Ascending aorta (tissue), 2 donors: ENCODE measurements around the gene ZBTB20. TPM values are rescaled to one million over a fixed set of nuclear protein-coding genes. Genes with fewer than 3 reads are reported as not detected.

Experiments used
- DNase-seq, 2 donors: peaks; one replicate each; pipeline ENCODE4 v3.0.0-alpha.2; 2019; ENCODE audit warnings: low spot score in 2 of 2
- H3K27ac ChIP-seq, 2 donors: fragments of 200-600 bp; sonication (generic); one replicate each; pipeline ENCODE4 v1.5.1; 2016 to 2017; ENCODE audit warnings: mild to moderate bottlenecking in 1 of 2
- H3K27me3 ChIP-seq: fragments of 200-600 bp; sonication (generic); one replicate; pipeline ENCODE4 v1.5.1; 2017
- H3K36me3 ChIP-seq, 2 donors: fragments of 200-600 bp; sonication (generic); one replicate each; pipeline ENCODE4 v1.5.1; 2016
- H3K4me1 ChIP-seq, 2 donors: fragments of 200-600 bp; sonication (generic); one replicate each; pipeline ENCODE4 v1.5.1; 2016 to 2017; ENCODE audit warnings: mild to moderate bottlenecking in 1 of 2
- H3K4me3 ChIP-seq, 2 donors: fragments of 200-600 bp; sonication (generic); one replicate each; pipeline ENCODE4 v1.5.1; 2016 to 2017; ENCODE audit warnings: mild to moderate bottlenecking in 1 of 2
- H3K9me3 ChIP-seq, 2 donors: fragments of 200-600 bp; sonication (generic); one replicate each; pipeline ENCODE4 v1.5.1; 2016
- intact Hi-C: fragments of 100-400 bp; cut with DNase I; formaldehyde crosslinking; loops from one replicate; pipeline ENCODE4 v1.15.1; 2023
- total RNA-seq: library from RNA; depleted of rRNA; stranded (reverse); fragments of >200 nt; gene quantifications from one replicate; pipeline ENCODE4 v1.1.0, GENCODE V29; 2016
- TF ChIP-seq, protein P1 (sequence below), 3 experiments: fragments of 200-600 bp in 2 of 3; fragments of 450-650 bp in 1 of 3; sonication (generic) in 2 of 3; IDR thresholded peaks; one replicate each; pipeline ENCODE4 v1.5.1; 2016 to 2019; ENCODE audit warnings: antibody characterized with exemption in 3 of 3, mild to moderate bottlenecking in 1 of 3, moderate library complexity in 1 of 3

ZBTB20 gene
- total RNA-seq, 1 donor from 2014 or later = 60.3 TPM

DNA sequence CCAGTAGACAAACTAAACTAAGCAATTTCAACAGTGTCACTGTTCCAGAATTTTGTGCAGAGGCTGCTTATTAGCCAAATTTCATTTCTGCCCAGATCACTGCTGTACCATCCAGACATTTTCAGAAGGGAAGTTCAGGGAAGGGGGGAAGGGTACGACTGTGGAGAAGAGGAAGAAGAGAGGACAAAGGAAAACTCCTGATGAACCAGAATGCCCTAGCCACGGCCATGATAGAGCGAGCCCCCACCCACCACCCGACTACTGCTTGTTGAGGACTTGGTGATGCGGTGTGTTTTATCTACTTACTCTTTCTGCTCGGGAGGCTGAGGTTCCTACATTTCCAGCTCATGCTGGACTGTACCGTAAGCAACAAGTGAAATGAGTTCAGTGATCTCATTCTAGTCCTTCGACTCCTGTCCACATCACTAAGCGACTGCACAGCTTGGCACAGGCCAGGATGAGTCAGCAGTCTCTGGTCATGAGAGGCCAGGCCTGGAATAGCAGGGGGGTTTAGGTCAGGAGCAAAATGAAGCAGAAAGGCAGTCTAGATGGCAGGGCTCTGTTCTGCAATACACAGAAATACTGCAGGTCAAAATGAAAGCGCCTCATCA, 522.4 kb downstream of the ZBTB20 start:
- H3K36me3 ChIP-seq = no peaks in the 10 kb centered on the region
- peak; percentile 96 to 97 for DNase-seq
- H3K27ac ChIP-seq = peak overlapping the region; percentile 86 to 94
- H3K9me3 ChIP-seq = no peaks in the 10 kb centered on the region
- peak overlapping the region; percentile 56 to 62 for H3K4me3 ChIP-seq
- TF ChIP-seq, protein P1, sequence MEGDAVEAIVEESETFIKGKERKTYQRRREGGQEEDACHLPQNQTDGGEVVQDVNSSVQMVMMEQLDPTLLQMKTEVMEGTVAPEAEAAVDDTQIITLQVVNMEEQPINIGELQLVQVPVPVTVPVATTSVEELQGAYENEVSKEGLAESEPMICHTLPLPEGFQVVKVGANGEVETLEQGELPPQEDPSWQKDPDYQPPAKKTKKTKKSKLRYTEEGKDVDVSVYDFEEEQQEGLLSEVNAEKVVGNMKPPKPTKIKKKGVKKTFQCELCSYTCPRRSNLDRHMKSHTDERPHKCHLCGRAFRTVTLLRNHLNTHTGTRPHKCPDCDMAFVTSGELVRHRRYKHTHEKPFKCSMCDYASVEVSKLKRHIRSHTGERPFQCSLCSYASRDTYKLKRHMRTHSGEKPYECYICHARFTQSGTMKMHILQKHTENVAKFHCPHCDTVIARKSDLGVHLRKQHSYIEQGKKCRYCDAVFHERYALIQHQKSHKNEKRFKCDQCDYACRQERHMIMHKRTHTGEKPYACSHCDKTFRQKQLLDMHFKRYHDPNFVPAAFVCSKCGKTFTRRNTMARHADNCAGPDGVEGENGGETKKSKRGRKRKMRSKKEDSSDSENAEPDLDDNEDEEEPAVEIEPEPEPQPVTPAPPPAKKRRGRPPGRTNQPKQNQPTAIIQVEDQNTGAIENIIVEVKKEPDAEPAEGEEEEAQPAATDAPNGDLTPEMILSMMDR (IDR thresholded peaks at IDR 0.05) = no peak
- peaks cover 0 to 14% of the 10 kb centered on the region in 2 donors for H3K4me1 ChIP-seq
- no peaks in the 10 kb centered on the region for H3K27me3 ChIP-seq
- intact Hi-C loops = loop anchor here (1.0 kb wide), 1 partner anchor 523 kb away; the partner anchor contains the start of gene ZBTB20

DNA sequence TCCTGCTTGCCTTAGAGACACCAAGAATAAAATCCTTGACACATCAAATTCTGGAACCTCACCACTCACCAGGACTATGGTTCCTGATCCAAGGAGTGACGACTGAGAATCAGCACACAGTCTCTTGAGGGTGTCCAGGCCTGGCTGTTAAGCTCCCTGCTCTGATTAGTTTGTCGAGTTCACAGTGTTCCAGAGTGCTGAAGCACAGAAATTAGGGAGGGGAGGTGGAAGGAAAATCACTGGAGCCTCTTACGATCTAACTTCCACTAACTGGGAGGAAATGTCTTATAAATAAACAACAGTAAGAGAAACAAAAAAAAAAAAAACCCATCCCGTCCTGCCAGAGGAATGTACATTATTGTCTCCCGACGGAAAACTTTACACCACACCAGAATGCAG, 523.0 kb downstream of the ZBTB20 start:
- H3K27me3 ChIP-seq = no peaks in the 10 kb centered on the region
- no peaks in the 10 kb centered on the region for H3K9me3 ChIP-seq
- H3K36me3 ChIP-seq = no peaks in the 10 kb centered on the region
- TF ChIP-seq, protein P1 (IDR thresholded peaks at IDR 0.05) = no peak
- peak in 1 of 2 donors; percentile 80 for DNase-seq
- peaks cover 0 to 14% of the 10 kb centered on the region in 2 donors for H3K4me1 ChIP-seq
- peak overlapping the region; percentile 56 to 62 for H3K4me3 ChIP-seq
- H3K27ac ChIP-seq = peak overlapping the region; percentile 86 to 94
- intact Hi-C loops = no loop called here

DNA sequence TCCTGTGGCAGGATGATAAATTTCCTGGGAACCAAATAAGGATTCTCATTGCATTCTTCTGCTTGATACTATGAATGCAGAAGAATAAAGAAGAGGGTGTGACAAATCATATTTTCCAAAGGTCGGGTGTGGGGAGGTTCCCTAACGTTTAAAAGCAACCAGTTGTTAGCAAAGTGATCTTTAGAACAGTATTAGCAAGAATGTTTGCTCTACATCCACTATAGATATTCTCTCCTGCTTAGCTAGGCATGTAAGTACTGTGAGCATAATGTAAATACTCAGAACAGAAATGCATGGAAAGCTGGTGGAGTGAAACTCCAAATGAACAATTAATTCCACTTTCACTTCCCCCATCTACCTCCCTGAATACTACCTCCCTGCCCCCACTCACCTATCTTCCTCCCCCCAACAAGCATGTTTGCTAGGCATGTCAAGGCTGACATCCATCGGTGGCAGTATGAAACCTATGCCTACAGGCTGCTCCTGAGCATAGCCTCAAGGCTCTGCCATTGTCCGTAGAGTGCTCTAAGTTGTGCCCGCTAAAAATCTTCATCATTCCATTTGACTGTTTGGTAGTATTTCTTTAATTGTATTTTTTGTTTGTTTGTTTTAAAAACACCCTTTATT, 523.6 kb downstream of the ZBTB20 start:
- DNase-seq = no peak
- no peaks in the 10 kb centered on the region for H3K9me3 ChIP-seq
- H3K4me1 ChIP-seq = peaks cover 0 to 14% of the 10 kb centered on the region in 2 donors
- peak overlapping the region; percentile 56 to 62 for H3K4me3 ChIP-seq
- H3K27ac ChIP-seq = peak overlapping the region; percentile 86 to 94
- intact Hi-C loops = no loop called here
- no peaks in the 10 kb centered on the region for H3K27me3 ChIP-seq
- no peaks in the 10 kb centered on the region for H3K36me3 ChIP-seq
- TF ChIP-seq, protein P1 (IDR thresholded peaks at IDR 0.05) = no peak

DNA sequence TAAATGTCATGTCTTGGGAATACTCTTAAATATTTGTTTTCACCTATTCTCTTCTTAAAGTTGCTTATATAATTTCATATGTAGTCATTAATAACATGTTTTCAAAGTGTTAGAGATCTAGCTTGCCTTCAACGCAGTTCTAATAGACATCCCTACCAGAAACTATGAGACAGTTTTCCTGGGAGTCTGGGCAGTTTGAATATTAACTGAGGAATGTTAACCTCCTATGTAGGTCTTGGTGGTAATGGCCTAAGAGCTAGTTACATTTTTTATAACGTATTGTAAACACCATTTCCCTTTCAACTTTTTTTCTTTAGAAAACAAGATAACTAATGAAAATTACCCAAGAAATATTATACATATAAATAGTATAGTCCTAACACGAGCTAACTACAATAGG, 525.1 kb downstream of the ZBTB20 start:
- intact Hi-C loops = no loop called here
- Histone ChIP-seq H3K4me3 (no peak overlapping the region), H3K9me3 (no peaks in the 10 kb centered on the region), H3K4me1 (peaks cover 0 to 14% of the 10 kb centered on the region in 2 donors), H3K36me3 (no peaks in the 10 kb centered on the region), H3K27ac (peak overlapping the region in 1 of 2 donors; percentile 40), H3K27me3 (no peaks in the 10 kb centered on the region)
- TF ChIP-seq, protein P1 (IDR thresholded peaks at IDR 0.05) = no peak
- no peak for DNase-seq

DNA sequence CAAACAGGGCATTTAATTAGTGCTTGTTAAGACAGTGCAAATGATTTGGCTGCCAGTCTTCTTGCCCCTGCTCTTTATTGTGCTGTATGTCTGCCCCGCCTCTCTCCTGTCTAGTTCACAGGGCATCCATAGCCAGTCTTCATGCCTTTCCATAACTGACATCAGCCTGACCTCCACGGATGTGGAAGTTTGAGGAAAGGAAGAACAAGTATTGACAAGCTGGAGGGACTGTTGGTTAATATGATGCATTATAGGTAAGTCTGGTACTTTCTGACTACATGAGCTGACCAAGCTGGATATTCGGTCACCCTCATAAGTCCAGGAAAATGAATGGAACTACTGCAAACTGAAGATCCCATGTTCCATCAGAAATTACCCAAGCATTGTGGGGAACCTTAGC, 527.3 kb downstream of the ZBTB20 start:
- Histone ChIP-seq H3K4me1 (peaks cover 0 to 5% of the 10 kb centered on the region in 2 donors), H3K9me3 (no peaks in the 10 kb centered on the region), H3K36me3 (no peaks in the 10 kb centered on the region), H3K27me3 (no peaks in the 10 kb centered on the region), H3K27ac (no peak overlapping the region), H3K4me3 (no peak overlapping the region)
- TF ChIP-seq, protein P1 (IDR thresholded peaks at IDR 0.05) = no peak
- intact Hi-C loops = no loop called here
- DNase-seq = no peak
